ENCODE data around the gene AP4S1. TPM values are rescaled to one million over a fixed set of nuclear protein-coding genes. Genes with fewer than 3 reads are reported as not detected.

The AP4S1 gene
- total RNA-seq, 4 donors from 2014 or later, result 2.9 to 12.8 (median 9.2) TPM

GRCh38 chr14:31009836-31010574 is 15.4 kb upstream of the AP4S1 start:
- Histone ChIP-seq H3K36me3 (peaks cover 0 to 14% of the 10 kb centered on the region in 2 donors), H3K9me3 (no peaks in the 10 kb centered on the region), H3K4me1 (peaks cover 16 to 21% of the 10 kb centered on the region in 2 donors), H3K27me3 (no peaks in the 10 kb centered on the region), H3K27ac (no peak overlapping the region), H3K4me3 (no peak overlapping the region)
- DNase-seq (no peak), ATAC-seq (no peak)
- TF ChIP-seq POLR2A (IDR thresholded peaks at IDR 0.05), result no peak
- TF ChIP-seq, protein P1, sequence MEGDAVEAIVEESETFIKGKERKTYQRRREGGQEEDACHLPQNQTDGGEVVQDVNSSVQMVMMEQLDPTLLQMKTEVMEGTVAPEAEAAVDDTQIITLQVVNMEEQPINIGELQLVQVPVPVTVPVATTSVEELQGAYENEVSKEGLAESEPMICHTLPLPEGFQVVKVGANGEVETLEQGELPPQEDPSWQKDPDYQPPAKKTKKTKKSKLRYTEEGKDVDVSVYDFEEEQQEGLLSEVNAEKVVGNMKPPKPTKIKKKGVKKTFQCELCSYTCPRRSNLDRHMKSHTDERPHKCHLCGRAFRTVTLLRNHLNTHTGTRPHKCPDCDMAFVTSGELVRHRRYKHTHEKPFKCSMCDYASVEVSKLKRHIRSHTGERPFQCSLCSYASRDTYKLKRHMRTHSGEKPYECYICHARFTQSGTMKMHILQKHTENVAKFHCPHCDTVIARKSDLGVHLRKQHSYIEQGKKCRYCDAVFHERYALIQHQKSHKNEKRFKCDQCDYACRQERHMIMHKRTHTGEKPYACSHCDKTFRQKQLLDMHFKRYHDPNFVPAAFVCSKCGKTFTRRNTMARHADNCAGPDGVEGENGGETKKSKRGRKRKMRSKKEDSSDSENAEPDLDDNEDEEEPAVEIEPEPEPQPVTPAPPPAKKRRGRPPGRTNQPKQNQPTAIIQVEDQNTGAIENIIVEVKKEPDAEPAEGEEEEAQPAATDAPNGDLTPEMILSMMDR (IDR thresholded peaks at IDR 0.05 in 4 of 5, conservative IDR thresholded peaks at IDR 0.05 in 1 of 5), result no peak
- in situ Hi-C loops (cut with MboI; ENCODE audit: low sequenced_read_pairs in 4 of 4), result no loop called here
- intact Hi-C loops (cut with DNase I; ENCODE audit: low total_unique reads), result no loop called here

DNA sequence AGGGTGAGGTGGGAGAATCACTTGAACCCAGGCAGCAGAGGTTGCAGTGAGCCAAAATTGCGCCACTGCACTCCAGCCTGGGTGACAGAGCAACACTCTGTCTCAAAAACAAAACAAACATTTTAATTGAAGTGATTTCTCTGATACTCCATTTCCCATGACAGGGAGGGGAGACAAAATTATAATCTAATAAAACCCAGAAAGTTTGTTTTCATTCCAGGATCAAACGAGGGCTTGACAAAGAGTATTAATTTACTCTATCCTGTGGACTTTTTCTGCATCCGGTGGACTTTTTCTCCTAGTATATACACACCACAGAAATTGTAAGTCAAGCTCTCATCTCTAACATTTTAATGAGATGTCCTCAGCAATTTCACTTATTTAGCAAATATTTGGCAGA is 14.5 kb upstream of the AP4S1 start:
- no peak for DNase-seq
- in situ Hi-C loops (cut with MboI; ENCODE audit: low sequenced_read_pairs in 4 of 4), result no loop called here
- peaks cover 0 to 14% of the 10 kb centered on the region in 2 donors for H3K36me3 ChIP-seq
- H3K27me3 ChIP-seq, result no peaks in the 10 kb centered on the region
- no peak for TF ChIP-seq POLR2A (IDR thresholded peaks at IDR 0.05)
- TF ChIP-seq, protein P1 (IDR thresholded peaks at IDR 0.05 in 4 of 5, conservative IDR thresholded peaks at IDR 0.05 in 1 of 5), result no peak
- H3K4me1 ChIP-seq, result peaks cover 14 to 19% of the 10 kb centered on the region in 2 donors
- intact Hi-C loops (cut with DNase I; ENCODE audit: low total_unique reads), result no loop called here
- no peak overlapping the region for H3K4me3 ChIP-seq
- no peak overlapping the region for H3K27ac ChIP-seq
- no peaks in the 10 kb centered on the region for H3K9me3 ChIP-seq
- no peak for ATAC-seq

- peaks cover 4 to 16% of the 10 kb centered on the region in 2 donors for H3K4me1 ChIP-seq
- H3K36me3 ChIP-seq, result peaks cover 0 to 9% of the 10 kb centered on the region in 2 donors
- no peak overlapping the region for H3K27ac ChIP-seq
- intact Hi-C loops (cut with DNase I; ENCODE audit: low total_unique reads) (no loop called here), in situ Hi-C loops (cut with MboI; ENCODE audit: low sequenced_read_pairs in 4 of 4) (no loop called here)
- H3K9me3 ChIP-seq, result no peaks in the 10 kb centered on the region
- DNase-seq, result no peak
- TF ChIP-seq, protein P1 (IDR thresholded peaks at IDR 0.05 in 4 of 5, conservative IDR thresholded peaks at IDR 0.05 in 1 of 5), result no peak
- TF ChIP-seq POLR2A (IDR thresholded peaks at IDR 0.05), result no peak
- H3K27me3 ChIP-seq, result no peaks in the 10 kb centered on the region
- H3K4me3 ChIP-seq, result no peak overlapping the region
- ATAC-seq, result no peak
Measured at GRCh38 chr14:31013841-31014240, 11.6 kb upstream of the AP4S1 start.

DNA sequence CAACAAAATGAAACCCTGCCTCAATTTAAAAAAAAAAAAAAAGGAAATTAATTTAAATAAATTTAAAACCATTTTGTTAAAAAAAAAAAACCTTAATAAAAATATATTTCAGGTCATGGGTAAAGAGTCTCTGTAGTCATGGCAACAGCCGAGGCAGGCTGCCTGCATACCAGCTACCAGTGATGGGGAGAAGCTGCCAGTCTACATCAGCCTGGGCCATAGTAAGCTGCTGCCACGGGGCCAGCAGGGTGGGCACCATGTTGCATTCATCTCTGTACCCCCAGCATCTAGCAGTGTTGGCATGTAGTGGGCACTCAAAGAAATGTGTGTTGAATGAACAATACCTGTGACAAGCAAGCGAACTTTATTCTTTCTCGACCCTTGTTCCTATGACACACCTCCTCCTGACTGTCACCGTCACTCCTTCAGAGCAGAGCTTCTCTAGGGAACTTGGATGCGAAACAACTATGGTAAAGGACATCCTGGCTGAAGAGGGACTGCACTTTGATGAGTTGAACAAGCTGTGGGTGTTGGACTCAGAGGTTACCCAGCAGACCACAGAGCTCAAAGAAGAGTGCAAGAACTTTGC is 7.3 kb upstream of the AP4S1 start:
- ATAC-seq (no peak), DNase-seq (no peak)
- H3K27ac ChIP-seq, result no peak overlapping the region
- no peaks in the 10 kb centered on the region for H3K27me3 ChIP-seq
- in situ Hi-C loops (cut with MboI; ENCODE audit: low sequenced_read_pairs in 4 of 4) (no loop called here), intact Hi-C loops (cut with DNase I; ENCODE audit: low total_unique reads) (no loop called here)
- H3K4me1 ChIP-seq, result peaks cover 16 to 25% of the 10 kb centered on the region in 2 donors
- TF ChIP-seq, protein P1 (IDR thresholded peaks at IDR 0.05 in 4 of 5, conservative IDR thresholded peaks at IDR 0.05 in 1 of 5), result no peak
- TF ChIP-seq POLR2A (IDR thresholded peaks at IDR 0.05), result no peak
- no peaks in the 10 kb centered on the region for H3K9me3 ChIP-seq
- H3K4me3 ChIP-seq, result no peak overlapping the region
- peaks cover 0 to 13% of the 10 kb centered on the region in 2 donors for H3K36me3 ChIP-seq
